SU-DHL-6 (cell line): ENCODE results near the gene MAP3K4.

Source experiments
- H2AFZ ChIP-seq: fragments of 200-600 bp; sonication (generic); 2 replicates; pipeline ENCODE4 v1.6.1; 2014; ENCODE audit warnings: low read depth, mild to moderate bottlenecking, moderate library complexity, mixed read lengths, antibody characterized with exemption, low read length; ENCODE audit not compliant: severe bottlenecking
- H3F3A ChIP-seq: fragments of 200-600 bp; shearing (Covaris generic); 2 replicates; pipeline ENCODE4 v1.6.0; 2016; ENCODE audit warnings: antibody characterized with exemption, mild to moderate bottlenecking; ENCODE audit not compliant: insufficient read depth
- H3K27ac ChIP-seq: fragments of 200-600 bp; sonication (generic); 2 replicates; pipeline ENCODE4 v1.5.1; 2016; ENCODE audit warnings: low read depth, mild to moderate bottlenecking, low read length, moderate library complexity, mixed read lengths
- H3K27me3 ChIP-seq: fragments of 200-600 bp; sonication (generic), shearing (Covaris generic); 2 replicates; pipeline ENCODE4 v1.6.0; 2014; ENCODE audit warnings: mild to moderate bottlenecking, low read length
- H3K36me3 ChIP-seq: fragments of 200-600 bp; sonication (generic); 2 replicates; pipeline ENCODE4 v1.6.1; 2014; ENCODE audit warnings: mild to moderate bottlenecking, low read length, mixed read lengths
- H3K4me2 ChIP-seq: fragments of 300-600, 200-600 bp; shearing (Covaris generic), sonication (generic); 2 replicates; pipeline ENCODE4 v1.6.0; 2014; ENCODE audit warnings: low read length, low read depth, mild to moderate bottlenecking; ENCODE audit not compliant: poor library complexity, severe bottlenecking
- H3K4me3 ChIP-seq: fragments of 200-600 bp; sonication (generic); 2 replicates; pipeline ENCODE4 v1.5.1; 2014; ENCODE audit warnings: antibody characterized with exemption, low read length, mild to moderate bottlenecking, mixed read lengths; ENCODE audit not compliant: insufficient read depth, poor library complexity, severe bottlenecking
- H3K79me2 ChIP-seq: fragments of 200-600 bp; sonication (generic); 2 replicates; pipeline ENCODE4 v1.6.1; 2014; ENCODE audit warnings: mild to moderate bottlenecking, low read length, moderate library complexity; ENCODE audit not compliant: insufficient read depth
- H3K9ac ChIP-seq: fragments of 200-600 bp; sonication (generic); 2 replicates; pipeline ENCODE4 v1.7.0; 2014; ENCODE audit warnings: mild to moderate bottlenecking, low read length
- H3K9me2 ChIP-seq: fragments of 200-600 bp; sonication (generic); replicated peaks from 2 replicates; pipeline ENCODE4 v1.6.1; 2014; ENCODE audit warnings: low read length; ENCODE audit not compliant: insufficient read depth
- H3K9me3 ChIP-seq: fragments of 200-600 bp; sonication (generic); 2 replicates; pipeline ENCODE4 v1.6.1; 2014; ENCODE audit warnings: low read length, mixed read lengths; ENCODE audit not compliant: insufficient read depth
- H4K20me1 ChIP-seq: fragments of 200-600 bp; sonication (generic); 2 replicates; pipeline ENCODE4 v1.6.1; 2014; ENCODE audit warnings: low read depth, mild to moderate bottlenecking, antibody characterized with exemption, low read length, moderate library complexity, mixed read lengths
- CTCF ChIP-seq: fragments of 200-600 bp; sonication (generic); IDR thresholded peaks from one replicate; pipeline ENCODE4 v1.5.1; 2017; ENCODE audit warnings: antibody characterized with exemption, mild to moderate bottlenecking, low read length, moderate library complexity; ENCODE audit not compliant: insufficient read depth, poor library complexity, severe bottlenecking
- EZH2phosphoT487 ChIP-seq: fragments of 200-600 bp; sonication (generic), shearing (Covaris generic); conservative IDR thresholded peaks from 2 replicates; pipeline ENCODE4 v1.6.1; 2018; ENCODE audit warnings: mild to moderate bottlenecking, antibody characterized with exemption, low read length, moderate library complexity, mixed read lengths

Gene MAP3K4

GRCh38 chr6:161054876-161055275, 63.3 kb downstream of the MAP3K4 start:
- no peak overlapping the region for H3K4me2 ChIP-seq
- no peaks in the 10 kb centered on the region for H3K9me3 ChIP-seq
- H4K20me1 ChIP-seq: no peaks in the 10 kb centered on the region
- H3K9ac ChIP-seq: no peak overlapping the region
- no peaks in the 10 kb centered on the region for H3K36me3 ChIP-seq
- H3K79me2 ChIP-seq: no peaks in the 10 kb centered on the region
- no peaks in the 10 kb centered on the region for H3F3A ChIP-seq
- H3K9me2 ChIP-seq: no peaks in the 10 kb centered on the region
- no peak overlapping the region for H3K27ac ChIP-seq
- TF ChIP-seq CTCF (no peak), EZH2phosphoT487 (no peak)
- H2AFZ ChIP-seq: no peak overlapping the region
- H3K27me3 ChIP-seq: no peaks in the 10 kb centered on the region
- H3K4me3 ChIP-seq: no peak overlapping the region

- Histone ChIP-seq H3K36me3 (no peaks in the 10 kb centered on the region), H3K79me2 (no peaks in the 10 kb centered on the region), H3K4me2 (no peak overlapping the region), H3F3A (no peaks in the 10 kb centered on the region), H3K9me3 (no peaks in the 10 kb centered on the region), H4K20me1 (no peaks in the 10 kb centered on the region), H3K4me3 (no peak overlapping the region), H3K9me2 (no peaks in the 10 kb centered on the region), H2AFZ (no peak overlapping the region), H3K27ac (no peak overlapping the region), H3K9ac (no peak overlapping the region), H3K27me3 (no peaks in the 10 kb centered on the region)
- TF ChIP-seq CTCF: no peak
- TF ChIP-seq EZH2phosphoT487: no peak
These were observed 64.9 kb downstream of the MAP3K4 start for GRCh38 chr6:161056451-161056850.

- no peak overlapping the region for H2AFZ ChIP-seq
- H3K36me3 ChIP-seq: no peaks in the 10 kb centered on the region
- no peaks in the 10 kb centered on the region for H4K20me1 ChIP-seq
- H3K9me3 ChIP-seq: no peaks in the 10 kb centered on the region
- no peak overlapping the region for H3K9ac ChIP-seq
- no peak for TF ChIP-seq CTCF
- H3K9me2 ChIP-seq: no peaks in the 10 kb centered on the region
- no peak overlapping the region for H3K27ac ChIP-seq
- no peaks in the 10 kb centered on the region for H3F3A ChIP-seq
- H3K27me3 ChIP-seq: no peaks in the 10 kb centered on the region
- H3K4me3 ChIP-seq: no peak overlapping the region
- H3K79me2 ChIP-seq: no peaks in the 10 kb centered on the region
- no peak overlapping the region for H3K4me2 ChIP-seq
These were observed 65.8 kb downstream of the MAP3K4 start for GRCh38 chr6:161057103-161058091.
